GM19099 (cell line): ENCODE data around the gene STK11.

ENCODE experiments used
- POLR2A ChIP-seq: IDR thresholded peaks from 3 replicates; pipeline ENCODE4 v1.6.1; 2011; ENCODE audit warnings: low read depth; ENCODE audit not compliant: insufficient read length; ENCODE audit errors: extremely low read depth

STK11 gene

DNA sequence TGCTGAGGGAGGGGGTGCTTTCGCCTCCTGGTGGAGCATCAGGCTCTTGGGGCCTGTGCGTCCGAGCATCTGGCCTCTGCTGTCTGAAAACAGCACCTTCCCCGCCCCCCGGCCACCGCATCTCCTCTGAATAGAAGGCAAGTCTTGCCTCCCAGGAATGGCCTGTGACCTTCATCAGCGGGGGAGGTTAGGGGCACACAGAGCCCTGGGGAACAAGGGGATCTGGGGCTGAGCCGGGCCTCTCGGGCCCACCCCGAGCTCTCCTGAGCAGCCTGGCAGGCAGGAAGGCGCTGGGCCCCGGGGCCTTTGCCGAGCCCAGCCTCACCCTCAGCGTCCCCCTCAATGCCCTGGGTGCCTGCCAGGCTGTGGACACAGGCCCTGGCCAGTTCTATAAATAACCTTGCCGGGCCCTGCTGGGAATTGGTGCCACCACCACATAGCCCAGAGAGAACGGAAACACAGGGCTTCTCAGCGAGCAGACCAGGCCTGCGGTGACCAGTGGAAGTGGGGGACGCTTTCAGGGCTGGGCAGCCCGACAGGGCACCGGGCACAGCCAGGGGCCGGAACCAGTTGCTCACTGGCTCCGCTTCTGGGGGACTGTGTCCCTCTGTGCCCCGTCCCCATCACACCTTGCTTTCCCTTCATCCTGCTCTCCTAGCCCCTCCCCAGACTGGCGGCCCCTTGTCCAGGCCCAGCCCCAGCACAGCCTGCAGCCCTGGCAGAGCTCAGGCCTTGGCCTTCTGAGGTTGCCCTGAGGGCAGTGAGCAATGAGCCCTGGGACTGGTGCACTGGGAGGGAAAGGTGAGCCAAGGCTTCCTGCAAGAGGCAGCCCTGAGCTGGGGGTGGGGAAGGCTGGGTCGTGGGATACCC lies 9.5 kb downstream of the STK11 start:
- no peak for TF ChIP-seq POLR2A

GRCh38 chr19:1216756-1217155 lies 11.2 kb downstream of the STK11 start:
- no peak for TF ChIP-seq POLR2A

DNA sequence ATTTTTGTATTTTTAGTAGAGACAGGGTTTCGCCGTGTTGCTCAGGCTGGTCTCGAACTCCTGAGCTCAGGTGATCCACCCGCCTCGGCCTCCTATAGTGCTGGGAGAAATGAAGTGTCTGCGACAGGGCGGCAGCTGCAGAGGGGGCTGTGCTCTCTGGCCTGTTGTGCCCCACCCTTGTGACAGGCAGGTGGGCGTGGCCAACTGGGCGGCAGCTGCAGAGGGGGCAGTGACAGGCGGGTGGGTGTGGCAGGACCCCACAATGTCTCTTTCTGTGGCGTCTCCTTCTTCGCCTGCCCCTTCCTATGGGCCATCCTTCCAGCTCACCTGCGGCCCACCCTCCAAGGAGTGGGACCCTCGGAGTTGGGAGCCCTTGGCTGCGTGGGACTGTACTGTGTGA lies 11.8 kb downstream of the STK11 start:
- TF ChIP-seq POLR2A: no peak

DNA sequence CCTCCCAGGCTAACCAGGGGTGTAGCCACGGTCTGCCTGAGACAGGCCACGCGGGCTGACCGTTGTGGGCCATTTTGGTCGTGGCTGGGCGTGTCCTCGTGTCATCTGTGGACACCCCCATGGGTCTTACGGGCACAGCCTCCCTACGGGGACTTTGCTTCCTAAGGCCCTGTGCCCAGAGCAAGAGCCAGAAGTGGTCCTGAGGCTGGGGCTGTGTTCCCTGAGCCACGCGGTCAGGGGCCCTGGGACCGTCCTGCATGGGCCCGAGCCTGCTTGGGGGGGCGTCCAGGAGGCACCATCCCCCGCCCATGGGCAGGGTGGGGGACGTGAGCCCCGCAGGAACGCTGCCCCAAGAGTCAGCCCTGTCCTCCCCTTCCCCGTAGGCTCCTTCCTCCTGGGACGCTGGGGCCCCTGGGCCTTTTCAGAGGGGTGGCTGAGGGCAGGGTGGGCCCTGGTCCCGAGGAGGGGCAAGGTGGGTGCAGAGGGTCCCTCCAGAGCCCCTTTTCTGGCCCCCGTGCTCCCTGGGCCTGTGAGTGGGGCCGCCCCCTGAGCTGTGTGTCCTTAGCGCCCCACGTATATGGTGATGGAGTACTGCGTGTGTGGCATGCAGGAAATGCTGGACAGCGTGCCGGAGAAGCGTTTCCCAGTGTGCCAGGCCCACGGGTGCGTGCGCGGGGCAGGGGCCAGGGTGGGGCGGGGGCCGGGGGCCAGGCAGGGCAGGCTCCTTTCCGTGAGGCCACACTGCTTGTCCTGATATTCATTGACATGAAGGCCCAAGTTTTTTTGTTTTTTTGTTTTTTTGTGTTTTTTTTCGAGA lies 13.4 kb downstream of the STK11 start:
- no peak for TF ChIP-seq POLR2A

- TF ChIP-seq POLR2A: no peak
Measured at GRCh38 chr19:1219786-1220476, 14.4 kb downstream of the STK11 start.

DNA sequence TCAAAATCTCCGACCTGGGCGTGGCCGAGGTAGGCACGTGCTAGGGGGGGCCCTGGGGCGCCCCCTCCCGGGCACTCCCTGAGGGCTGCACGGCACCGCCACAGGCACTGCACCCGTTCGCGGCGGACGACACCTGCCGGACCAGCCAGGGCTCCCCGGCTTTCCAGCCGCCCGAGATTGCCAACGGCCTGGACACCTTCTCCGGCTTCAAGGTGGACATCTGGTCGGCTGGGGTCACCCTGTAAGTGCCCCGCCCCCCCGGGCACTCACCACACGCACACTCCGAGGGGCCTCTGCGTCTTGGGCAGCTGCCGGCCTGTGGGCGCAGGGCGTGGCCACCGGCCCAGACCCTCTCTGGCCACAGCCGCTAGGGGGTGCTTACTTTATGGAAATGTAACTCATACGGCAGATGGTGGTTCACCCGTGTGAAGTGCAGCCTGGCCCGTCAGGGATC lies 14.9 kb downstream of the STK11 start:
- no peak for TF ChIP-seq POLR2A

DNA sequence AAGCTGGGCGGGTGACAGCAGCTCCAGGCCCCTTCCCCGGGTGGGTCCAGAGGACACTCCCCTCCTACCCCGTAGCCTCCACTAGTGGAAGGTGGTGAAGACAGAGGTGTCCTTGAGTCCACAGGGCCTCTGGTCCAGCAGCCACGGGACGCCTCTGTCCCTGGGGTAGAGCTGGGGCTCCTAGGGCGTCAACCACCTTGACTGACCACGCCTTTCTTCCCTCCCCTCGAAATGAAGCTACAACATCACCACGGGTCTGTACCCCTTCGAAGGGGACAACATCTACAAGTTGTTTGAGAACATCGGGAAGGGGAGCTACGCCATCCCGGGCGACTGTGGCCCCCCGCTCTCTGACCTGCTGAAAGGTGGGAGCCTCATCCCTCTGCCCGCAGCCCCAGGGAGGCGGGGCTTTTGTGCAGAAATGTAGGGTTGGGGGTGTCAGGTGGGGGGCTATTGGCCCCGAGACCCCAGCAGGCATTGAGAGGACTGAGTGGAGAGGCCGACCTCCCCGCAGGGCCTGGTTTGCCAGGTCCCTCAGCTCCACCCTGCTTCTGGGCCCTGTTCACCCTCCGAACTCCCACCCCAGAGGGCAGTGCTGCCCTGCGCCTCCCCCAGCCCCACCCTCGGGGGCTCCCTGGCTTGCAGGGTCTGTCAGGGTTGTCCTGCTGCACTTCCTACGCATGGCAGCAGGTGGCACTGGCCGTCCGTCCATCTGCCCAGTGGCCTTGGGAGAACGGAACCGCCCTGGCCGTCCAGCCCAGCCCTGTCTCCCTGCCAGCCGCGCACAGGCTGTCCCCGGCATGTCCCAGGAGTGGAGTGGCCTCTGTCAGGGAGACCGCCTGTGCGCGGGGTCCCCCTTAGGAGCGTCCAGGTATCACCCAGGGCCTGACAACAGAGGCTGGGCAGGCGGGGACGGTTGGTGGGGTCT lies 15.7 kb downstream of the STK11 start:
- no peak for TF ChIP-seq POLR2A

- no peak for TF ChIP-seq POLR2A
Measured at GRCh38 chr19:1221904-1222255, 16.3 kb downstream of the STK11 start.

GRCh38 chr19:1222394-1222793 lies 16.8 kb downstream of the STK11 start:
- TF ChIP-seq POLR2A: no peak

DNA sequence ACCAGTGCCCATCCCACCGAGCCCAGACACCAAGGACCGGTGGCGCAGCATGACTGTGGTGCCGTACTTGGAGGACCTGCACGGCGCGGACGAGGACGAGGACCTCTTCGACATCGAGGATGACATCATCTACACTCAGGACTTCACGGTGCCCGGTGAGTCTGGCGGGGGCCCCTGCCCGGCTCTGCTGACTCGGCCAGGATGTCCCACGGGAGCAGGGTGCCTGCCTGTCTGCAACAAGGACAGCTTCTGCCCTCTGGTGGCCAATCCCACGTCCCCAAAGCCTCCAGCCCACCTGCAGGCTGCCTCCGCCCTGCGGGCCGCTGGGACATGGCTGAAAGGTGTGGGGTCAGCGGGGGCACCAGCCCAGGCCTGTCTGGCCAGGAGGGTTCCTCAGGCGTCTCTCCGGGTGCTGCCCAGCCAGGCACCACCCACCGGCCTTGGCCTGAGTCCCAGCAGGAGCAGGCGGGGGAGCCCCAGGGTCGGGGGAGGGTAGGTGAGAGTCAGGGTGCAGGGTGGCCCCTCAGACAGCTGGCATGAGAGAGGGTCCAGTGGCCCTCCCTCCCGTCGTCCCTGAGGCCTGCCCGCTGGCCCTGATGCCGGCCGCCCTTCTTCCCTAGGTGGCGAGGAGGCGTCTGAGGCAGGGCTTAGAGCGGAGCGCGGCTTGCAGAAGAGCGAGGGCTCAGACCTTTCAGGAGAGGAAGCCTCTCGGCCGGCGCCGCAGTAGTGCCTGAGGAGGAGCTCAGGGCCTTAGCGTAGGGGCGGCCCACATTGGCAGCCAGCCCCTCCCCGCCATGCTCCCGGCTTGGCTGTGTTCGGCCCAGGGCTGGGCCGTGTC lies 17.7 kb downstream of the STK11 start:
- TF ChIP-seq POLR2A: no peak

GRCh38 chr19:1224047-1224825 lies 18.7 kb downstream of the STK11 start:
- no peak for TF ChIP-seq POLR2A

DNA sequence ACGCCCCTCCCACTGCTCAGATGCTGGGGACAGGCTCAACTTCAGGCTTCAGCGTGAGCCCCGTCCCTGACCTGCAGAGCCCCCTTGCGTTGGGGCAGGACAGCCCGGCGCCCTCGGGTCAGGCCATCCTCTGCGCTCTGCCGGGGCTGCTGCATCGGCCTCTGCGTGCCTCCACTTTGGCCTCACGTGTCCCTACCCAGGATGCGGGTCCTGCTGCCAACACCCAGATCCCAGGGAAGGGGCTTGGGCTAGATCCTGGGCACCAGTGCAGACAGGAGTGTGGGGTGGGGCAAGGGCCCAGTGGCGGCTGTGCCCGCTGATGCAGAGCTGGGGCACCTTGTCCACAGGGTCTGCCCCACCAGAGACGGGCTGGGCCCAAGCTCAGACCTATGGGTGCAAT lies 19.3 kb downstream of the STK11 start:
- no peak for TF ChIP-seq POLR2A
